Lung microvascular endothelial cell (primary cell): ENCODE measurements around the gene ANG. TPM values are rescaled to one million over a fixed set of nuclear protein-coding genes. Genes with fewer than 3 reads are reported as not detected.

Source experiments
- DNase-seq, 2 donors: peaks; one replicate each; pipeline versions ENCODE4 v3.0.0 to v3.0.0-alpha.2; 2010; ENCODE audit warnings: low read depth in 2 of 2
- total RNA-seq: library from RNA; depleted of rRNA; stranded (reverse); fragments of >200 nt; gene quantifications from 2 replicates; pipeline ENCODE4 v1.2.1, GENCODE V29; 2014

ANG gene
- total RNA-seq, 1 donor from 2014 or later: 5.2 TPM

GRCh38 chr14:20743556-20743955 is 55.0 kb downstream of the ANG start:
- no peak for DNase-seq

Other genes with a start within 250 kb of the ANG start
- 47.3 and 48.0 TPM in 2 replicates for gene OSGEP, start 234.0 kb upstream of the ANG start, total RNA-seq
- 61.1 and 73.4 TPM in 2 replicates for gene APEX1, start 233.5 kb upstream of the ANG start, total RNA-seq
- 18.7 and 23.4 TPM in 2 replicates for gene PIP4P1, start 227.3 kb upstream of the ANG start, total RNA-seq
- 193 and 227 TPM in 2 replicates for gene PNP, start 219.4 kb upstream of the ANG start, total RNA-seq
- not detected in 2 replicates for gene RNASE10, start 183.2 kb upstream of the ANG start, total RNA-seq
- not detected in 2 replicates for gene RNASE9, start 127.7 kb upstream of the ANG start, total RNA-seq
- gene RNASE11, start 100.8 kb upstream of the ANG start, total RNA-seq: not detected in 2 replicates
- gene RNASE12, start 97.4 kb upstream of the ANG start, total RNA-seq: not detected in 2 replicates
- gene OR6S1, start 47.1 kb upstream of the ANG start, total RNA-seq: not detected in 2 replicates
- gene RNASE4, start 4.2 kb upstream of the ANG start, total RNA-seq: 10.5 and 12.4 TPM in 2 replicates
- gene EDDM3A, start 57.1 kb downstream of the ANG start, total RNA-seq: not detected in 2 replicates
- not detected in 2 replicates for gene EDDM3B, start 79.6 kb downstream of the ANG start, total RNA-seq
- gene RNASE6, start 92.5 kb downstream of the ANG start, total RNA-seq: not detected in 2 replicates
- 4.6 and 14.6 TPM in 2 replicates for gene RNASE1, start 114.1 kb downstream of the ANG start, total RNA-seq
- gene RNASE3, start 202.6 kb downstream of the ANG start, total RNA-seq: not detected in 2 replicates